ENCODE data around the gene GRK5. TPM values are rescaled to one million over a fixed set of nuclear protein-coding genes. Genes with fewer than 3 reads are reported as not detected.

The GRK5 gene
- total RNA-seq, 1 experiment from 2014 or later: 29.0 TPM

GRCh38 chr10:119235356-119235755 lies 28.0 kb downstream of the GRK5 start:
- Histone ChIP-seq H3K36me3 (ENCODE audit: control insufficient read depth, insufficient read depth, low read length) (no peaks in the 10 kb centered on the region), H3K4me1 (ENCODE audit: control insufficient read depth, insufficient read depth, low read length) (peaks cover 42% of the 10 kb centered on the region), H3K9me3 (ENCODE audit: control insufficient read depth, insufficient read depth, low read depth, low read length) (no peaks in the 10 kb centered on the region), H3K27me3 (ENCODE audit: control insufficient read depth, insufficient read depth, low read length) (no peaks in the 10 kb centered on the region), H3K27ac (ENCODE audit: low read length) (peak overlapping the region; percentile 41; the same call in 1 of the 2 replicates), H3K4me3 (ENCODE audit: low read depth in 2 of 2, low read length in 2 of 2) (no peak overlapping the region)
- DNase-seq (ENCODE audit: low read depth, low spot score): no peak
- CTCF ChIA-PET: no interaction called here
- intact Hi-C loops (cut with micrococcal nuclease; ENCODE audit: unreplicated experiment) (no loop called here), in situ Hi-C loops (cut with HindIII; ENCODE audit: low pct_unique_long_range_greater_than_20kb, low sequenced_read_pairs) (no loop called here)
- POLR2A ChIA-PET: no interaction called here
- TSS peak; percentile 35 for BruUV-seq (replicated peaks)
- 0 out of 2 replicates have a peak, but pooled peaks have one; percentile 8 for ATAC-seq
- TF ChIP-seq POLR2AphosphoS5 (IDR thresholded peaks at IDR 0.05; ENCODE audit: low read depth, low read length) (no peak), REST (IDR thresholded peaks at IDR 0.05; ENCODE audit: insufficient read depth in 1 of 2, low read depth in 2 of 2, low read length in 1 of 2) (no peak), SIN3A (IDR thresholded peaks at IDR 0.05; ENCODE audit: borderline replicate concordance, insufficient read depth, low read depth, low read length) (no peak), TCF7L2 (IDR thresholded peaks at IDR 0.05; ENCODE audit: low read depth, low read length) (no peak), CTCF (IDR thresholded peaks at IDR 0.05) (no peak)

- Histone ChIP-seq H3K27ac (ENCODE audit: low read length) (peak overlapping the region; percentile 64), H3K9me3 (ENCODE audit: control insufficient read depth, insufficient read depth, low read depth, low read length) (no peaks in the 10 kb centered on the region), H3K4me1 (ENCODE audit: control insufficient read depth, insufficient read depth, low read length) (peaks cover 48% of the 10 kb centered on the region), H3K36me3 (ENCODE audit: control insufficient read depth, insufficient read depth, low read length) (no peaks in the 10 kb centered on the region), H3K4me3 (ENCODE audit: low read depth in 2 of 2, low read length in 2 of 2) (peak overlapping the region in 1 of 2 experiments; percentile 7; a peak in 2 of 4 replicates), H3K27me3 (ENCODE audit: control insufficient read depth, insufficient read depth, low read length) (no peaks in the 10 kb centered on the region)
- intact Hi-C loops (cut with micrococcal nuclease; ENCODE audit: unreplicated experiment) (no loop called here), in situ Hi-C loops (cut with HindIII; ENCODE audit: low pct_unique_long_range_greater_than_20kb, low sequenced_read_pairs) (no loop called here)
- ChIA-PET CTCF (no interaction called here), POLR2A (interaction anchor here (0.5 to 1.0 kb wide), 3 partner anchors 10 to 23 kb away, joined by 3 to 12 read pairs (median 8); no protein-coding TSS in a partner anchor)
- ATAC-seq: 0 out of 2 replicates have a peak, but pooled peaks have one; percentile 17
- no TSS peak for BruUV-seq (replicated peaks)
- DNase-seq (ENCODE audit: low read depth, low spot score): no peak
- TF ChIP-seq CTCF (IDR thresholded peaks at IDR 0.05) (no peak), TCF7L2 (IDR thresholded peaks at IDR 0.05; ENCODE audit: low read depth, low read length) (no peak), SIN3A (IDR thresholded peaks at IDR 0.05; ENCODE audit: borderline replicate concordance, insufficient read depth, low read depth, low read length) (no peak), POLR2AphosphoS5 (IDR thresholded peaks at IDR 0.05; ENCODE audit: low read depth, low read length) (no peak), REST (IDR thresholded peaks at IDR 0.05; ENCODE audit: insufficient read depth in 1 of 2, low read depth in 2 of 2, low read length in 1 of 2) (no peak)
Observed at GRCh38 chr10:119237722-119238436, 30.5 kb downstream of the GRK5 start.

Measured in Panc1 (cell line).